Measurements from ENCODE around the gene ANKDD1B. TPM values are rescaled to one million over a fixed set of nuclear protein-coding genes. Genes with fewer than 3 reads are reported as not detected.

ANKDD1B gene
- polyA plus RNA-seq, 3 donors: 0.32 TPM; not detected in 2

GRCh38 chr5:75639535-75640311 is 28.5 kb downstream of the ANKDD1B start:
- no peaks in the 10 kb centered on the region for H3K9me3 ChIP-seq (replicated peaks in 1 of 2; ENCODE audit: control insufficient read depth in 1 of 2, insufficient read depth in 1 of 2, low read length in 2 of 2)

GRCh38 chr5:75640395-75640794 is 29.1 kb downstream of the ANKDD1B start:
- Mint-ChIP-seq H3K27me3 (ENCODE audit: low read depth in 3 of 3) (peaks cover 0 to 4% (median 2%) of the 10 kb centered on the region in 3 donors), H3K9me3 (peaks cover 0 to 10% (median 0%) of the 10 kb centered on the region in 7 donors), H3K36me3 (no peaks in the 10 kb centered on the region), H3K4me1 (no peaks in the 10 kb centered on the region), H3K27ac (no peak overlapping the region), H3K4me3 (no peak overlapping the region)
- H3K36me3 ChIP-seq (replicated peaks in 1 of 2; ENCODE audit: control insufficient read depth in 1 of 2, insufficient read depth in 2 of 2, low read length in 2 of 2): no peaks in the 10 kb centered on the region
- no peak overlapping the region for H3K4me2 ChIP-seq (replicated peaks; ENCODE audit: extremely low read depth, low read length, poor library complexity, severe bottlenecking)
- H3K9ac ChIP-seq (ENCODE audit: insufficient read depth, low read length, poor library complexity, severe bottlenecking): no peak overlapping the region
- H4K20me1 ChIP-seq (ENCODE audit: insufficient read depth, low read length): no peaks in the 10 kb centered on the region
- no peaks in the 10 kb centered on the region for H3K79me2 ChIP-seq (ENCODE audit: insufficient read depth, low read length)
- TF ChIP-seq CTCF (IDR thresholded peaks at IDR 0.05): no peak
- intact Hi-C loops (cut with micrococcal nuclease): no loop called here
- DNase-seq: no peak
- no peaks in the 10 kb centered on the region for H3K4me1 ChIP-seq (ENCODE audit: control insufficient read depth in 1 of 2, insufficient read depth in 2 of 2, low read length in 2 of 2)
- H3K27me3 ChIP-seq (ENCODE audit: control insufficient read depth in 2 of 2, insufficient read depth in 2 of 2, low read length in 2 of 2): no peaks in the 10 kb centered on the region
- H3K4me3 ChIP-seq (replicated peaks in 1 of 3; ENCODE audit: low read depth in 2 of 3, low read length in 3 of 3): no peak overlapping the region
- no peak overlapping the region for H3K27ac ChIP-seq (ENCODE audit: low read depth in 1 of 2, low read length in 2 of 2)
- H2AFZ ChIP-seq (ENCODE audit: insufficient read depth, low read depth, low read length, poor library complexity, severe bottlenecking): no peak overlapping the region
- no peaks in the 10 kb centered on the region for H3K9me3 ChIP-seq (replicated peaks in 1 of 2; ENCODE audit: control insufficient read depth in 1 of 2, insufficient read depth in 1 of 2, low read length in 2 of 2)

More at GRCh38 chr5:75639535-75640311, 28.5 kb downstream of the ANKDD1B start:
- intact Hi-C loops (cut with micrococcal nuclease): no loop called here
- H3K4me2 ChIP-seq (replicated peaks; ENCODE audit: extremely low read depth, low read length, poor library complexity, severe bottlenecking): no peak overlapping the region
- no peaks in the 10 kb centered on the region for H3K4me1 Mint-ChIP-seq
- no peak overlapping the region for H3K27ac Mint-ChIP-seq
- no peaks in the 10 kb centered on the region for H3K36me3 ChIP-seq (replicated peaks in 1 of 2; ENCODE audit: control insufficient read depth in 1 of 2, insufficient read depth in 2 of 2, low read length in 2 of 2)
- no peaks in the 10 kb centered on the region for H3K27me3 ChIP-seq (ENCODE audit: control insufficient read depth in 2 of 2, insufficient read depth in 2 of 2, low read length in 2 of 2)
- no peak overlapping the region for H3K4me3 ChIP-seq (replicated peaks in 1 of 3; ENCODE audit: low read depth in 2 of 3, low read length in 3 of 3)
- H3K4me3 Mint-ChIP-seq: no peak overlapping the region
- H3K27me3 Mint-ChIP-seq (ENCODE audit: low read depth in 3 of 3): peaks cover 0 to 4% (median 2%) of the 10 kb centered on the region in 3 donors
- no peak overlapping the region for H2AFZ ChIP-seq (ENCODE audit: insufficient read depth, low read depth, low read length, poor library complexity, severe bottlenecking)
- no peaks in the 10 kb centered on the region for H4K20me1 ChIP-seq (ENCODE audit: insufficient read depth, low read length)
- H3K36me3 Mint-ChIP-seq: no peaks in the 10 kb centered on the region
- H3K27ac ChIP-seq (ENCODE audit: low read depth in 1 of 2, low read length in 2 of 2): no peak overlapping the region
- no peak for DNase-seq
- 100% methylated on average over 1 of the region's 3 CpGs for WGBS (ENCODE audit: insufficient coverage)
- no peak for TF ChIP-seq CTCF (IDR thresholded peaks at IDR 0.05)
- H3K9me3 Mint-ChIP-seq: peaks cover 0 to 10% (median 1%) of the 10 kb centered on the region in 7 donors
- H3K9ac ChIP-seq (ENCODE audit: insufficient read depth, low read length, poor library complexity, severe bottlenecking): no peak overlapping the region
- no peaks in the 10 kb centered on the region for H3K4me1 ChIP-seq (ENCODE audit: control insufficient read depth in 1 of 2, insufficient read depth in 2 of 2, low read length in 2 of 2)
- no peaks in the 10 kb centered on the region for H3K79me2 ChIP-seq (ENCODE audit: insufficient read depth, low read length)
